Retina (tissue), 1 donor: ENCODE measurements around the gene PRADC1.
"Not testable (repeated sequence)": the region's sequence is repeated elsewhere in the genome, so short reads cannot be mapped to it uniquely, and the experiment has no call there.

Source experiments
- DNase-seq: peaks from one replicate; pipeline ENCODE4 v3.0.0-alpha.2; 2016

PRADC1 gene

GRCh38 chr2:73200281-73200680, 32.8 kb downstream of the PRADC1 start:
- DNase-seq = not testable (repeated sequence)

GRCh38 chr2:73197579-73197978, 35.5 kb downstream of the PRADC1 start:
- no peak for DNase-seq

GRCh38 chr2:73187549-73187948, 45.5 kb downstream of the PRADC1 start:
- no peak for DNase-seq

GRCh38 chr2:73185965-73186364, 47.1 kb downstream of the PRADC1 start:
- no peak for DNase-seq
